AG09309 (cell line): ENCODE results near the gene CDC25A.

ENCODE experiments used
- DNase-seq: peaks from one replicate; pipeline ENCODE4 v3.0.0-alpha.2; 2010; ENCODE audit warnings: low read depth
- H3K4me3 ChIP-seq: 2 replicates; pipeline ENCODE4 v1.5.1; 2011; ENCODE audit warnings: mild to moderate bottlenecking, low read depth, low read length, moderate library complexity; ENCODE audit not compliant: control insufficient read depth
- TF ChIP-seq, protein P1 (sequence below): IDR thresholded peaks from 2 replicates; pipeline ENCODE4 v1.5.1; 2011; ENCODE audit warnings: mild to moderate bottlenecking, low read depth, low read length, inconsistent platforms; ENCODE audit not compliant: insufficient read depth, control insufficient read depth; ENCODE audit errors: missing control alignments

CDC25A gene

GRCh38 chr3:48140936-48141603 is 47.1 kb downstream of the CDC25A start:
- TF ChIP-seq, protein P1, sequence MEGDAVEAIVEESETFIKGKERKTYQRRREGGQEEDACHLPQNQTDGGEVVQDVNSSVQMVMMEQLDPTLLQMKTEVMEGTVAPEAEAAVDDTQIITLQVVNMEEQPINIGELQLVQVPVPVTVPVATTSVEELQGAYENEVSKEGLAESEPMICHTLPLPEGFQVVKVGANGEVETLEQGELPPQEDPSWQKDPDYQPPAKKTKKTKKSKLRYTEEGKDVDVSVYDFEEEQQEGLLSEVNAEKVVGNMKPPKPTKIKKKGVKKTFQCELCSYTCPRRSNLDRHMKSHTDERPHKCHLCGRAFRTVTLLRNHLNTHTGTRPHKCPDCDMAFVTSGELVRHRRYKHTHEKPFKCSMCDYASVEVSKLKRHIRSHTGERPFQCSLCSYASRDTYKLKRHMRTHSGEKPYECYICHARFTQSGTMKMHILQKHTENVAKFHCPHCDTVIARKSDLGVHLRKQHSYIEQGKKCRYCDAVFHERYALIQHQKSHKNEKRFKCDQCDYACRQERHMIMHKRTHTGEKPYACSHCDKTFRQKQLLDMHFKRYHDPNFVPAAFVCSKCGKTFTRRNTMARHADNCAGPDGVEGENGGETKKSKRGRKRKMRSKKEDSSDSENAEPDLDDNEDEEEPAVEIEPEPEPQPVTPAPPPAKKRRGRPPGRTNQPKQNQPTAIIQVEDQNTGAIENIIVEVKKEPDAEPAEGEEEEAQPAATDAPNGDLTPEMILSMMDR = no peak
- no peak overlapping the region for H3K4me3 ChIP-seq
- DNase-seq = no peak

- no peak overlapping the region for H3K4me3 ChIP-seq
- TF ChIP-seq, protein P1 = no peak
- DNase-seq = no peak
These were observed 47.9 kb downstream of the CDC25A start for GRCh38 chr3:48140336-48140757.

DNA sequence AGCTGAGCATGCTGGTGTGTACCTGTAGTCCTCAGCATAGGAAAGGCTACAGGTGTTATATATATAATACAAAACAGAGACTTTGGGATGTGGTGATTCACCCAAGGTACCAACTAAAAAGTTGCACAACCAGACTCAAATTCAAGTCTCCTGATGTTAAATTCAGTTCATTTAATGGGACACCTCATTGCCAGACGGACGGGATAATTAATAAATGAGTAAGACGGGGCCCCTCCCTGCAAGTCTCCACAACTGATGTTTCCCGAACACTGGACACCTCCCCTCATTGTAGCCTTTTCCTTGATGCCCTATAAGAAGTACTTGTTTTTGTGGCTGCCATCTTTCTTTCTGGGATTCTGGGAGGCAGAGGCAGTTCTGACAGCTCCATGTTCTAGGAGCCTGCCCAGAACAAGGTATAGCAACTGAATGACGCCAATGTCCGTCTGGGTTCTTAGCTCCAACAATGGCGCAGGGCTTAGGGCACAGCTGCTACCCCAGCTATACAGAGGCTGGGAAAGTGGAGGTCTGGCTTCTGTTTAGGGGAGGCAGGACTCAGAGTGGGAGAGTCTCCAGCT is 50.7 kb downstream of the CDC25A start:
- TF ChIP-seq, protein P1 = no peak
- H3K4me3 ChIP-seq = no peak overlapping the region
- no peak for DNase-seq

GRCh38 chr3:48135552-48136495 is 52.4 kb downstream of the CDC25A start:
- TF ChIP-seq, protein P1 = no peak
- DNase-seq = no peak
- H3K4me3 ChIP-seq = no peak overlapping the region

DNA sequence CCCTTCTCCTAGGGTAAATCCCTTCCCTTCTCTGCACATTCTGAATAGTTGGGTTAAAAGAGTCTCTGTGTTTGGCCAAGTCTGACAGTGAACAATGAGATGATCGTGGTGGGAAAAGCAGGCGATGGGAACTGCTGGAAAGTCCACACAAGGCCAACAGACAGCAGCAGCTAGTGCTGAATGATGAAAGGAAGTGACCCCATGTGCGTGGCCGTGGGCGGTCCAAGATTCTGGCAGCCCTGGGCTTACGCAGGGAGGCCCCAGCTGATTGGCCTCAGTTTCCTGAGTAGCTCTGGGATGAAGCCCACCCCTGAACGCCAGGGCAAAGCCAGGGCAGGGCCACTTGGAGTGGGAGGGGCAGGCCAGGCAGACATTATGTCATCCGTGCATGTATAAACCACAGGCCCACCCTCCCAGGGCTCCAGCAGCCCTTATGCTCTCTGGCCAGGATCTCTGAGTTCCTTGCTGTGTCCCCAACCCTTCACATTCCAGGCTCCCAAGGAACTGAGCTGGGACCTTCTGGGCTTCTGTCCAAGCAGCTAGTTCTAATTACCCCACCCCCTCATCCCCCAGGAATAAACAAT is 57.8 kb downstream of the CDC25A start:
- TF ChIP-seq, protein P1 = no peak
- peak; percentile 37 for DNase-seq
- H3K4me3 ChIP-seq = no peak overlapping the region

DNA sequence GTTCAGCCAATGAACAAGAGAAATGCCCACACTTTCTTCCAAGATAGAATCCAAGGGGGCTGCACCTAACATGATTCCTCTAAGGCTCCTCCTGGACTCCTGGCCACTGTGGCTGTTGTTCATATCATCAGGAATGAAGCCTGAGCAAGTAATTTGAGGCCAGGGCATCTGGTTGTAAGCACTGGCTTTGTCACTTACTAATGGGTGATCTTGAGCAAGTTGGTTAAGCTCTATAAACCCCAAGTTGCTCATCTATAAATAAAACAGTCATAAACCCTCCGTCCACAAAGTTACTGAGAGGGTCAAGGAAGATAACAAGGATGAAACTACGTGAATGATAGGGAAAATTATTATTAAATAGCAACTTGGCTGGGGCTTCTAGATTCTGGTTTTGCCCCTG is 58.3 kb downstream of the CDC25A start:
- peak; percentile 39 for DNase-seq
- H3K4me3 ChIP-seq = no peak overlapping the region
- TF ChIP-seq, protein P1 = no peak
